GM21360 (cell line): Measurements from ENCODE around the gene SNRNP25.

ENCODE experiments used
- ATAC-seq: cut with Tn5 transposase; IDR thresholded peaks from one replicate; pipeline ENCODE4 v1.9.1; 2021; ENCODE audit warnings: mild to moderate bottlenecking, moderate library complexity; ENCODE audit not compliant: unreplicated experiment

The SNRNP25 gene

DNA sequence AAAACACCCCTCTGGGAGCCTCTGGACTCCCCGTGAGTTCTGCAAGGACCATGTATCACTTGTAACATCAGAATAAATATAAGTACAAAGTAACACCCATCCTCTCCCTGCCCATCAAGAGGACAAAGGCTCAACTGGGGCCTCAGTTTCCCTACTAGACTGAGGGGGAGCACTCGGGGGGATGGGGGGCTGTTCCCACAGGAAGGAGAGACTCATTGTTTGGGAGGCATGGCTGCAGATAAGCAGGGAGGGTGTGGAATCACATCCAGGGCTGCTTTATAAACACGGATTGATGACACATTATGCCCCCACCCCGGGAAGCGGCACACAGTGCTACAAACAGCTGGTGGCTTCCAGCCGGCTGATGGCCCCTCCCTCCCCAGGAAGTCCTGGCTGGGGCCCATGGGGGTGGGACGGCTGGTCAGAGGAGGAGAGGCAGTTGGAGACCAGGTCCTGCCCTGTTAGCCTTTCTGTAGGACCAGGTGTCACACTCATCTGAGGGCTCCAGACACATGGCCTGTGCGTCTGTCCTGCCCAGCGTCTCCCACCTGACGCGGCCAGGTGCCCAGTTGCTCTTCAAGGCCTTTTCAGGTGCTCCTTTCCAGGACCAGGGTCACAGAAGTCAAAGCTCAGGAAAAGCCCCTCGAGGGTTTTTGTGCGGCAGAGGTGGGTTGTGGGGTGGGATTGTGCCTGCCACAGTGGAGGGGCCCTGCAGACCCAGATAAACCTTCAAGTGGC, 23.1 kb downstream of the SNRNP25 start:
- ATAC-seq, result no peak

DNA sequence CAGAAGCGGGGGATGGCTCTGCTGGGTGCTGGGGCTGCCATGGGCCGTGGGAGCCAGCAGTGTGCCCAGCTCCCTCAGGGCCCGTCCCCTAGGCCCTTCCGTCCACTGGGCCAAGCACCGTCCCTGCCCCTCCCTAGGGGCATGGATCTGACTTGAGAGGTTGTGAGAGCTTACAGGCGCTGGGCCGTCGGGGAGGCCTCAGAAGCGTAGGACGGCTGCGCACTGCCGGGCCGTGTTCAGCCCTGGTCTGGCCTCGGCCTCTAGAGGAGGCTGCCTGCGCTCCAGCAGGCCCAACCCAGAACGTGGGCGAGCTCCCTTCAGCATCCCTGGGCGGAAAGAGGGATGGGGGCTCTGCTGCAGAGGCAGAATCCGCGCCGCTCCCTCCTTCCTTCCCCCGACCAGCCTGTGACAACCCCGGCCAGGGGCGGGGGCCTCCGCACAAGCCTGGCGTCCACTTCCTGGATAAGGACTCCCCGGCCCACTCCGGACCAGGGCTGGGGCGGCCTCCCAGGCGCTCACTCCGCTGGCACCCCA, 23.7 kb downstream of the SNRNP25 start:
- peak; percentile 23 for ATAC-seq

DNA sequence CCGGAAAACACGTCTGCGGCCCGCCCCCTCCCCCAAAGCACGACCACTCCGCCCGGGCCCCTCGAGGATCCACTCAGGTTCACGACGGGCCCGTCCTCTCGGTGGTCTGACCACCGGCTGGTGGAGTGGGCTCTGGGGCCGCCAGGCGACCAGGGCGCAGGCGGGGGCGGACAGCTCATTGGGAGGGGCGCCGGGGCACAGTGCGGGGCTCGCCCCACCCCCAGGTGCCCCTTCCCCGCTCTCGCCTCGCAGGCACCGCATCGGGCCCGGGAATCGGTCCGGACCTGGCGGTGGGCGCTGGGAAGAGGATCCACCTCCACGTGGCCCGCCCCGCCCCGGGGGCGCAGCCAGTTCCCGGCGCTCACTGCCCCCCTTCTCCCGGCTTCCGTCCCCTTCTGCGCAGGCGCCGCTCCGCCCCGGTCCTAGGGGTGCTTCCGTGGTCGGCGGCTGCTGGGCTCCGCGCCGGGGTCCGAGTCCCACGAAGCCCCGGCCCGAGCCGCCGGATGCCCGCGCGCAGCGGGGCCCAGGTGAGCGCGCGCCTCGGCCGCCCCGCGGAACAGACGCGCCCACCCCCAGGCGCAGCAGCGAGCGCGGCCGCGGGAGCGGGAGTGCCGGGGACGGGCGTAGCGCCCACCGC, 24.3 kb downstream of the SNRNP25 start, which contains the start of gene MPG:
TSS of gene MPG (plus strand) at position 419 of the 637 bp plus-strand sequence. CDS start at position 504, 85 bp downstream.
- peak; percentile 63 for ATAC-seq

DNA sequence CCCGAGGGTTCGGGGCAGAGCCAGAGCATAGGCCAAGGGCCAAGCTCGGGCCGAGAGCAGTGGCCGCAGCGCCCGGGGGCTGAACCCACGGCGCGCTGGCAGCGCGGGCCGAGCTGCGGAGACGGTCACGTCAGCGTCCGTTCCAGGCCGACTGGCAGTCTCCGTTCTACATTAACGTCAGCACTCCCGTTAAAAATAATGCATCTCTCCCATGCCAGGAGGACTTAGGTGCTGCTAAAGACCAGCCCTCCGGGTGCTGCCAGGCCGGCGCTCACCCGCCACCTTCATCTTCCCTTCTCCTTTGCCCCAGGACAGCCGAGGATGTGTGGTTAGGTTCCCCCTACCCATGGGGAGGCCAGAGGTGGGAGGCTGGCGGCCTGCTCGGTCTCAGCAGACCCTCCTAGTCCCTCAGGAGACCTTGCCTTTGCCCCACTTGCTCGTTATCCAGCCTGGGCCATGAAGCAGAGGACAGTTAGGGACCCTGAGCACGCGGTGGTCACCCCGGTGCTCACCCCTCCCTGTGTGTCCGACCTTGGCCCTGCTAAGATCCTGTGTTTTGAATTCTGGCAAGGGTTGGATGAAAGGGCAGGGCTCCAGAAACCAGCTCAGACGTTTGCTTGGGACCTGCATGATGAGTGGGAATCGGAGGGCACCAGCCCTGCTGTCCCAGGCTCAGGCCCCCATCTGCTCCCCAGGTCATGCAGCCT, 25.0 kb downstream of the SNRNP25 start:
- peak; percentile 4 for ATAC-seq

DNA sequence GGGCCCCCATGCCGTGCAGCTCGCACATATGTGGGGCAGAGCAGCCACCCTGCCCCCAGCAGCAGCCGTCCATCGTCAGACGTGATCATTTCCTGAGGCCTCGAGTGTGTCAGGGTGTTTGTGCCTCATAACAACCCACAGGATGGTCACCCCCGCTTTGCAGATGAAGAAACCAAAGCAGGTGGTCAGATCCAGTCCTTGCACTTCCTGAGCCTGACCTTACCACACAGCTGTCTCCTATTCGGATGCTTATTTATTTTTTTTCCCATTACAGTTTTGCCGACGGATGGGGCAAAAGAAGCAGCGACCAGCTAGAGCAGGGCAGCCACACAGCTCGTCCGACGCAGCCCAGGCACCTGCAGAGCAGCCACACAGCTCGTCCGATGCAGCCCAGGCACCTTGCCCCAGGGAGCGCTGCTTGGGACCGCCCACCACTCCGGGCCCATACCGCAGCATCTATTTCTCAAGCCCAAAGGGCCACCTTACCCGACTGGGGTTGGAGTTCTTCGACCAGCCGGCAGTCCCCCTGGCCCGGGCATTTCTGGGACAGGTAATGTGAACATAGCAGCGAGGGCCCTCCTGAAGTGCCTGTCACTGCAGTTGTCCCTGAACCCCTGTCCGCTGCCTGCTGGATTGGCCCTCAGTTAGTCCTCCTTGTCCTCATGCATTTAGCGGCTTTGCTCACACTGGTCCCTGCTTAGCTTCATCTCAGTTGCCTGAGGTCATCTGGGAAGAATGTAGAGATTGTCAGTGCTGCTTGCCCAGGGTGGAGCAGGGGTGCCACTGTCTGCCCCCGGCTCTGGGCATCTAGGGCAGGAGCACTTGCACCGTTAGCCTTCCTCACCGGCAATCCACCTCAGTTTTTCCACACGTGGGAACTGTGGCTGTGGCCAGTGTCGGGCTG, 25.8 kb downstream of the SNRNP25 start:
- ATAC-seq, result no peak

DNA sequence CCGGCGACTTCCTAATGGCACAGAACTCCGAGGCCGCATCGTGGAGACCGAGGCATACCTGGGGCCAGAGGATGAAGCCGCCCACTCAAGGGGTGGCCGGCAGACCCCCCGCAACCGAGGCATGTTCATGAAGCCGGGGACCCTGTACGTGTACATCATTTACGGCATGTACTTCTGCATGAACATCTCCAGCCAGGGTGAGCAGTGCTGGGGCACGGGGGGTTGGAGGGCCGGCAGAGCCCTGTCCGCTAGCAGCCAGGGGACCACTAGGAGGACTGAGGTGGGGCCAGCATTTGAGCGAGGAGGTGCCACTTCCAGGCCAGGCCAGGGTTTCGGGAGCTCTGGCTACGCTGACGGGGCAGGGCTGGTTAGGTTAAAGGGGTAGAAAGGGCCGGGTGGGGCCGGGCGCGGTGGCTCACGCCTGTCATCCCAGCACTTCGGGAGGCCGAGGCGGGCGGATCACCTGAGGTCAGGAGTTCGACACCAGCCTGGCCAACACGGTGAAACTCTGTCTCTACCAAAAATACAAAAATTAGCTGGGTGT, 29.5 kb downstream of the SNRNP25 start:
- ATAC-seq, result no peak

DNA sequence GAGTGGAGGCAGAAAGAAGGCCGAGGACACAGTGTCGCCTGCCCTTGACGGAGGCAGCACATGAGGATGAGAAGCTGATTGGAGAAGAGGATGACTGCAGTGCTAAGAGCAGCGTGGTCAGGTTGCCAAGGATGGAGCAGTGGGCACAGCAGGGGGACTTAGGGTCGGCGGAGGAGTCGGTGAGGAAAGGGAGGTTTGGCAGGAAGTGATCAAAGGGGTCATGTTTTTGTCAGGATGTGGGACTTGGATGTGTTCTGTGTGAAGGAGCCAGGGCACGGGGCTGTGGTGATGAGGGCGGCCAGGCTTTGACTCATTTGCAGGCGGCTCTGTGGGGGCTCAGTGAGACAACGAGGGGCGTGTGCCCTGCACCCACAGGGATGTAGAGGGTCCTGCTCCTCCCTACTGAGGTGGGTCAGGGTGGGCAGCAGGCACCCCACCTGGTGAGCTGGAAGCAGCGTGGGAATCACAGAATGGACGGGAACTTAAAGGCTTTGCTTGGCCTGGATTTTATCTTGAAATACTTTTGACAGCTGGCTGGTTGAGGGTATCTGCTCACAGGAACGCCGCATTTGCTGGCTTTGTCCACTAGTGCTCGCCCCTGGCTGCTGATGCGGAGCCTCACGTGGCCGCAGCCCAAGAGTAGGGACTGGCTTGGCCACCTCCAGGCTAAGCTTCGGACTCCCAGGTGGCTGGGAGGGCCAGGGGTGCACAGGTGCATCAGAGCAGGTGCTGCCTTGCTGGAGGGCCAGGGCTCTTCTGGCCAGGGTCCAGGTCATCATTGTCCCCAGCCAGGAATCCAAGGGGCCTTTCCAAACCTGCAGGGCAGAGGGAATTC, 30.4 kb downstream of the SNRNP25 start:
- no peak for ATAC-seq

DNA sequence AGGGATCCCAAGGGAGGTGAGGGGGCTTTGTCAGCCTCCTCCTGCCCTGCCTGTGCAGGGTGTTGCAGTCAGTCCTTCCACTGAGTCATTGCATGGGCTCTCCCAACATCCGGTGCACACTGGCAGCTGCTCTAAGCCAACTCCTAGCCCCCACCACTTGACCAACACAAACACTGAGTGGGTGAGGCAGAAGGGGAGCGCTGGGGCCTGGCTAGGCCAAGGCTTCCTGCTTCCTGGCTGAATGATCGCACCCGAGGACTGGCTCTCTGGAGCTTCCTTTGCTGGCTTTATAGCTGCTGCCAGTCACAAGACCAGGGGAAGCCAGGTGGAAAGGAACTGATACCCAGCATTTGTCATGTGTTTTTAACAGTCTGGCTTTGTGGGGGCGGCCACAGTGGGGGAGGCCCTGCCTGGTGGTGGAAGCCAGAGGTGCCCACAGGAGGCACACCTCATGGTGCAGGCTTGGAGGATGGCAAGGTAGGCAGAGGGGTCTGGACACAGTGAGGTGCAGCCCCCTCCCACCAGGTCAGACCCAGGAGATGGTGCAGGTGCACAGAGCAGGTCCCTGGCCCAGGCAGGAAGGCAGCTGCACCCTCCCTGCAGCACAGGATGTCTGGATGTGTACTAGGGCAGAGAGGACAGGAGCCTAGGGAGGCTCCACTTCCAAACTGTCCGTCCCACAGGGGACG, 31.2 kb downstream of the SNRNP25 start:
- peak; percentile 55 for ATAC-seq

DNA sequence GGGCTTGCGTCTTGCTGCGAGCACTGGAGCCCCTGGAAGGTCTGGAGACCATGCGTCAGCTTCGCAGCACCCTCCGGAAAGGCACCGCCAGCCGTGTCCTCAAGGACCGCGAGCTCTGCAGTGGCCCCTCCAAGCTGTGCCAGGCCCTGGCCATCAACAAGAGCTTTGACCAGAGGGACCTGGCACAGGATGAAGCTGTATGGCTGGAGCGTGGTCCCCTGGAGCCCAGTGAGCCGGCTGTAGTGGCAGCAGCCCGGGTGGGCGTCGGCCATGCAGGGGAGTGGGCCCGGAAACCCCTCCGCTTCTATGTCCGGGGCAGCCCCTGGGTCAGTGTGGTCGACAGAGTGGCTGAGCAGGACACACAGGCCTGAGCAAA, 31.8 kb downstream of the SNRNP25 start:
- ATAC-seq, result no peak

DNA sequence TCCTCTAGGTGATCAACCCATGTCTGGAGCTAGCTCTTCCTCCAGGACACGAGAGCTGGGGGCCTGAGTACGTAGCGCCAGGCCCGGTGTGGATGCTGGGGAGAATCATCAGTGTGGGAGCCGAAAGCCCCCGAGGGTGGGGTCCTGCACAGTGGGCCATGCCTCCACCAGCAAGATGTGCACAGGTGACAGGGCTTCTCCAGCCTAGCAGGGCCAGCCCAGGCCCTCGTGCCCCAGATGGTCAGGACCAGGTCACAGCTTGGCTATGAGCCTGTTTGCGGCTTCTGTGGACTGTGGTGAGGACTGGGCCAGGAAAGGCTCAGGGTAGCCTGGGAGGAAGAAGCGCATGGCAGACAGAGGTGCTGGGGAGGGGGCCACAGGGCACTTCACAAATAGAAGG, 32.2 kb downstream of the SNRNP25 start:
- ATAC-seq, result no peak

DNA sequence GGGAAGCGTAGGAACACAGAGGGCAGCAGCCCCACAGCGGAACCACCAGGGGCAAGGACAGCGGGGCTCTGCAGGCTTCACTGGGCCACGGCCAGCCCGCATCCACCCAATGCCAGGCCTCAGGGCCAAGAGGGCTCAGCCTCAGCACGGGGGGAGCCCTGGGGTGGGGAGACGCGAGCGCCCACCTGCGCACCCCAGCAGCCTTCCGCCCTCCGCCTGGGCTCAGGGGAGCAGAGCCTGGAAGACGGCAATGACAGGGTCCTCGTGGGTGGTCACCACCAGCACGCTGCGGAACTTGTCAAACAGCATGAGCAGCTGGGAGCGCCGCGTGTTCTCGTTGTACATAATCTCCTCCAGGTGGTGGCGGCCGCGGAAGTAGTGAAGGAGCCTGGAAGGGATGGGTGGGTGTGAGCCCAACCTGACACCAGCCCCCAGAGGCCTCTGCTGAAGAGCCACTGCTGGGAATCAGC, 32.9 kb downstream of the SNRNP25 start:
- no peak for ATAC-seq

DNA sequence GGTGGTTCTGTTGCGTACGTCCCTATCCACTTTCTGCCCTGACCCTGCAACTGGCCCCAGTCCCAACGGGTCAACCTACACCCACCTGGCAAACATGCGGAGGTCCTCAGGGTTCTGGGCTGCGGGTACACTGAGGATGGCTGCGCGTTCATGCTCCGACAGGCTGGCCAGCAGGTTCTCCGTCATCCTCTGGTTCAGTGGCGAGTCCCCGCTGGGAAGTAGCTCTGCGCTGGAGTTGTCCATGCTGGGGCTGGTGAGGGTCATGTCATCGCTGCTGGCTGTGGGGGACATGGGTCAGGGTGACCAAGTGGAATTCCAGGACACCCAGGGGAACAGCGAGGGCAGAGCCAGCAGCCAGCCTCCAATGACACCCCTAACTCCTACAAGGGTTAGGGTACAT, 35.0 kb downstream of the SNRNP25 start:
- no peak for ATAC-seq

DNA sequence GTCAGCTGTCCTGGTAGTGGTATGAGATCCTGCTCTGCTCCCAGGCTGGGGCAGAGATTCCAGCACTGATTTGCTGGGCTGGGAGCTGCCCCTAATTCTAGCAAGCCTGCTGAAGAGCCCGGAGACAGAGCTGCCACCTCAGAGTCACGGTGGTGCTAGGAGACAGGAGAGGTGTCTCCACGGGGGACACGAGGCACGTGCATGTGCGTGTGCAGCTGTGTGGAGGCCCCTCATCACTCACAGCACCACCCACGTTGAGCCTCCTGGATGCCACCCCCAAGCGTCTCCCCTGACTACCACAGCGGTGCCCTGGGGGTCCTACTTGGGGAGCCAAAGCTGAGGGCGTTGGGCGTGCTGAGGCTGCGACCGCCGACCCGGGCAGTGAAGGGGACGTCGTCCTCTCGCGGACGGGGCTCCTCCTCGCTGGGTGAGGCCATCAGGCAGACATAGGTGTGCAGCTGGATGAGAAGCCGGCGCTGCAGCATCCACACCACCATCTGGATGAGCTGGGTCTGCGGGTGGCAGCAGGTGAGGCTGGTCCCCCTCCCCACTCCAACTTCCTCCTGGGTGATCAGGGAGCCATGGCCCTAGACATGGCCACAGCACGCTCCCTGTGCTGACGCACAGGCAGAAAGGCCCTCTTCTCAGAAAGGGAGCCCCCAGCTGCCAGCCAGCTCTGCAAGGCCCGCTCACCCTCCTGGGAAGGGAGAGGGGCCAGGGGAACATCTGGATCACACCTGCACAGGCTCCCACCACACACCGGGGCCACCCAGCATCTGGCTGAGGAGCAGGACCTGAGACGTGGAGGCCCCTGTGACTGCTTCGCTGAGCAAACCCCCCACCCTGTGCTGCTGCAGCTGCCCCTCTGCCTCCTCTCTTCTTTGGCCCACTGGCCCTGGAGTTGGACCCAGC, 36.0 kb downstream of the SNRNP25 start:
- ATAC-seq, result no peak

DNA sequence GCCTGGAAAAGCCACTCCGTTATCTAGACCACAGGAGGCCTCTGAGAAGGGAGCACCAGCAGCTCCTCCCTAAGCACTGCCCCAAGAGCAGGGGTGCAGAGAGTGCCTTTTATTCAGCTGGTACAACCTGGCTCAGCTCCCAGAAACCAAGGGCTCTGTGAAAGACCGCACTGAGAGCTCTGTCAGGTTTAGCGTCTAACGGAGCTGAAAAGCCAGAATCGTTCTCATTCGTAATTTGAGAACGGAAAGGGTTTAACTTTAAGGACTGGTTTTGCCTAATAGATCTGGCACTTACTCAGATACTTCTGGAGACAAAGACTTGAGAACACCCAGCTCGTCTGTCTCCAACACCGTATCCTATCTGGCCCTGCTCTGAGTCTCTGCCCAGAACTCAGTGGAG, 37.9 kb downstream of the SNRNP25 start:
- no peak for ATAC-seq

DNA sequence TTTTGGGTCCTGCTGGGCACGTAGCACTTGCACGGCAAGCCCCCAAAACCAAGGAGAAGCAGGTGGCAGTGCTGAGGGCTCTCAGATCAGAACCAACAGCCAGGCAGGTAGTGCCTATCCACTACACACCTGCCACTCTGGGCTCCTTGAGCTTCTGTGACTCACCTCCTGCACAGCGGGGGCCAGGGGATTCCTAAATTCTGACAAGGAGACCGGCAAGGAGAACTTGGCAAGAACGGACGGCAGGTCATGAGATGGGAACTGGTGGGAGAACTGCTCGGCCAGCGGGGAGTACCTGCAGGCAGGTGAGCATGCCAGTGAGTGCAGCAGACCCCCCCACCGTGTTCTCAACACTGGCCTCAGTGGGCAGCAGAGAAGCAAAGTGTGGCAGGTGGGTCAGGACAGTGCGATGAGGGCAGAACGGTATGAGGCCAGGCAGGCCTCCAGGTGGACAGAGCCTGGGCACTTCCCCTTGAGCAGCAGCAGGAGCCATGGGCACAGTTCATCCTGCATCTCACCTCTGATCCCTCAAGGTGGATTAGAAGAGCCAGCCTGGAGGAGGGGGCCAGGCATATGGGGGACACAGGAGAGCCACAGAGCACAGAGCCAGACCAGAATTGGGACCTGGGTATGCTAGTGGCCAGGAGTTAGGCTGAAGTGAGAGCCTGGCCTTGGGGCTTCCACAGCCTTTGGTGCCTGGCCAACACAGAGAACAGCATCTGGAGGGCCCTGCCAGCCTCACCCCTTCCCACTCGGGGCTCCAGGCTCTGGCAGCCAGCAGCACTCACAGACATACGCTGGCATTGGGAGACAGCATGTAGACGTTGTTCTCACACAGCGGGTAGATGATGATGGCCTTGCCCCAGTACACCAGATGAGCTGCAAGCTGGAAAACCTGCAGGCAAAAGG, 39.1 kb downstream of the SNRNP25 start:
- no peak for ATAC-seq

DNA sequence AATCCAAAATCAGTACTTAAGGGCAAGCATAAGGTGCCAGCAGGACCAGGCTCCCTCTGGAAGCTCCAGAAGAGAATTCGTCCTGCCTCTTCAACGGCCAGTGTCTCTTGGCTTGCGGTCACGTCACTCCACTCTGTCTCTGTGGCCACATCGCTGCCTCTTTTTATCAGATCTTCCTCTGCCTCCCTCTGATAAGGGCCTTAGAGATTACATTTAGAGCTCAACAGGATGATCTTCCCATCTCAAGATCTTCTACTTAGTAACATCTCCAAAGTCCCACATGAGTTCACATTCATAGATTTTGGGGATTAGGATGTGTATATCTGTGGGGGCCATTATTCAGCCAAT, 41.3 kb downstream of the SNRNP25 start:
- no peak for ATAC-seq

DNA sequence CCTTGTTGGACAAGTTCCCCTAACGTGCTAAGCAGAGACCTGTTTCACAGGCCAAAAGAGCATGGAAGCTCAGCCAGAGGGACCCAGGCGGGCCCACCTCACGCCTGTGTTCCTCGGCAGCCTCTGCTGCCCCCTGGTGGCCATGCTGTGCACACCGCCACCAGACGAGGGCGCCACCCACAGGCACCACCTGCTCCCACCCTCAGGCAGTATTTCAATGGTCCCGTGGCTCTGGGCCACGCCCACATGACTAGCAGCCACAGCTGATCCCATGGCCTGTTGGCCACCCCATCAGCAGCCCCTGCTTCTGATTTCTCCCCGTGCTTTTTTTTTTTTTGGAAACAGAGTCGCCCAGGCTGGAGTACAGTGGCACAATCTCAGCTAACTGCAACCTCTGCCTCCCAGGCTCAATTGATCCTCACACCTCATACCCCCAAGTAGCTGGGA, 43.3 kb downstream of the SNRNP25 start:
- no peak for ATAC-seq
